ENCODE measurements around the gene CUL4A.

Gene CUL4A

GRCh38 chr13:113179374-113180230 lies 29.8 kb upstream of the CUL4A start:
- no peak for DNase-seq

- DNase-seq = no peak
These were observed 27.4 kb upstream of the CUL4A start for GRCh38 chr13:113182046-113182445.

- DNase-seq = no peak
These were observed 25.8 kb upstream of the CUL4A start for GRCh38 chr13:113183450-113184129.

- DNase-seq = no peak
These were observed 24.6 kb upstream of the CUL4A start for GRCh38 chr13:113184568-113185440.

GRCh38 chr13:113186061-113186900 lies 23.1 kb upstream of the CUL4A start:
- DNase-seq = no peak

- DNase-seq = no peak
These were observed 22.1 kb upstream of the CUL4A start for GRCh38 chr13:113187263-113187669.

- DNase-seq = no peak
These were observed 21.3 kb upstream of the CUL4A start for GRCh38 chr13:113187883-113188665.

- no peak for DNase-seq
These were observed 19.2 kb upstream of the CUL4A start for GRCh38 chr13:113190181-113190580.

GRCh38 chr13:113192279-113192678 lies 17.1 kb upstream of the CUL4A start:
- DNase-seq = no peak

GRCh38 chr13:113192902-113193301 lies 16.5 kb upstream of the CUL4A start:
- no peak for DNase-seq

GRCh38 chr13:113195360-113195759 lies 14.1 kb upstream of the CUL4A start:
- DNase-seq = no peak

GRCh38 chr13:113196970-113197737 lies 12.3 kb upstream of the CUL4A start:
- DNase-seq = no peak

- no peak for DNase-seq
These were observed 7.6 kb upstream of the CUL4A start for GRCh38 chr13:113201815-113202214.

GRCh38 chr13:113202912-113203311 lies 6.5 kb upstream of the CUL4A start:
- no peak for DNase-seq

- DNase-seq = no peak
These were observed 5.7 kb upstream of the CUL4A start for GRCh38 chr13:113203507-113204377.

GRCh38 chr13:113204378-113204734 lies 5.1 kb upstream of the CUL4A start:
- no peak for DNase-seq

- DNase-seq = no peak
These were observed 3.9 kb upstream of the CUL4A start for GRCh38 chr13:113205428-113205931.

- DNase-seq = no peak
These were observed 2.0 kb upstream of the CUL4A start for GRCh38 chr13:113207460-113207859.

GRCh38 chr13:113207890-113208420 lies 1.5 kb upstream of the CUL4A start:
- no peak for DNase-seq

Measured in cortex of kidney (tissue), 1 donor.